K562 (cell line): Measurements from ENCODE around the gene NOD2. TPM values are rescaled to one million over a fixed set of nuclear protein-coding genes. Genes with fewer than 3 reads are reported as not detected.

ENCODE experiments used
- ATAC-seq: fragments of 200-7000 bp; cut with Tn5 transposase; 3 replicates; pipeline ENCODE4 v1.9.1; 2020; ENCODE audit warnings: moderate library complexity
- BruUV-seq: library from RNA; stranded (reverse); fragments of 400-500 nt; replicated peaks from 2 replicates; lab custom pipeline; 2021; lab: Mats Ljungman, UMichigan
- CTCF ChIA-PET: fragments of 300-600 bp; formaldehyde crosslinking; extraction: SDS; loops from one replicate; lab custom pipeline; 2021; ENCODE audit warnings: low intra/inter-chr PET ratio; lab: Yijun Ruan, JAX
- POLR2A ChIA-PET: fragments of 300-600, 350-650 bp; sonication (Branson Sonifier 250); formaldehyde crosslinking; extraction: SDS; loops from one replicate; lab custom pipeline; 2021; ENCODE audit warnings: antibody characterized with exemption, inconsistent platforms; lab: Yijun Ruan, JAX
- DNase-seq, 4 experiments: peaks; one replicate each; pipeline versions ENCODE4 v3.0.0 to v3.0.0-alpha.2; 2011 to 2018; ENCODE audit warnings: low spot score in 3 of 4, mixed read lengths in 3 of 4; ENCODE audit errors: extremely low read depth in 1 of 4
- FAIRE-seq: peaks from 2 replicates; lab custom pipeline; 2011; peaks lifted over from hg19 to GRCh38; lab: Jason Lieb, UNC
- H2AFZ ChIP-seq: 2 replicates; pipeline ENCODE4 v1.6.0; 2011; ENCODE audit warnings: low read depth, low read length, control low read depth, inconsistent platforms
- H3K27ac ChIP-seq: fragments of 200-600 bp; 3 replicates; pipeline ENCODE4 v1.8.0; 2011; ENCODE audit warnings: low read depth, mild to moderate bottlenecking, control low read depth, inconsistent platforms, low read length, moderate library complexity, mixed read lengths; ENCODE audit errors: extremely low read depth
- H3K27me3 ChIP-seq, 2 experiments: fragments of 300-600 bp in 1 of 2; 2 replicates in 1 of 2; 3 replicates in 1 of 2; pipeline versions ENCODE4 v1.6.0 to v1.8.0; 2011; ENCODE audit warnings: inconsistent platforms in 2 of 2, low read length in 2 of 2, mild to moderate bottlenecking in 1 of 2, mixed read lengths in 1 of 2, moderate library complexity in 1 of 2; ENCODE audit not compliant: control insufficient read depth in 2 of 2, insufficient read depth in 2 of 2
- H3K36me3 ChIP-seq: fragments of 300-600 bp; 3 replicates; pipeline ENCODE4 v1.8.0; 2011; ENCODE audit warnings: mild to moderate bottlenecking, low read length, inconsistent platforms; ENCODE audit not compliant: control insufficient read depth, insufficient read depth
- H3K4me1 ChIP-seq, 2 experiments: fragments of 200-600 bp in 1 of 2; replicated peaks in 1 of 2; 2 replicates in 1 of 2; 3 replicates in 1 of 2; pipeline versions ENCODE4 v1.5.1 to v1.8.0; 2011; ENCODE audit warnings: inconsistent platforms in 2 of 2, low read length in 2 of 2, mild to moderate bottlenecking in 1 of 2, mixed read lengths in 1 of 2, moderate library complexity in 1 of 2; ENCODE audit not compliant: control insufficient read depth in 2 of 2, insufficient read depth in 2 of 2
- H3K4me2 ChIP-seq: 2 replicates; pipeline ENCODE4 v1.6.1; 2011; ENCODE audit warnings: low read length, control low read depth, inconsistent platforms, mixed read lengths; ENCODE audit not compliant: insufficient read depth
- H3K4me3 ChIP-seq: fragments of 200-600 bp; sonication (generic), shearing (Covaris generic); 2 replicates; pipeline ENCODE4 v1.5.1; 2016; ENCODE audit warnings: control low read depth, inconsistent platforms
- H3K79me2 ChIP-seq: fragments of 200-600 bp; 3 replicates; pipeline ENCODE4 v1.8.0; 2011; ENCODE audit warnings: low read length, inconsistent platforms; ENCODE audit not compliant: control insufficient read depth, insufficient read depth
- H3K9ac ChIP-seq, 2 experiments: 2 replicates each; pipeline versions ENCODE4 v1.6.0 to v1.6.1; 2011; ENCODE audit warnings: low read depth in 2 of 2, low read length in 2 of 2, control low read depth in 1 of 2, inconsistent platforms in 1 of 2, mild to moderate bottlenecking in 1 of 2, mixed read lengths in 1 of 2; ENCODE audit not compliant: insufficient read depth in 1 of 2
- H3K9me1 ChIP-seq: one replicate; pipeline ENCODE4 v1.6.0; 2011; ENCODE audit warnings: inconsistent platforms, mild to moderate bottlenecking, low read length, moderate library complexity; ENCODE audit not compliant: control insufficient read depth, insufficient read depth
- H3K9me3 ChIP-seq: replicated peaks from 2 replicates; pipeline ENCODE4 v1.5.1; 2011; ENCODE audit warnings: low read depth, low read length, inconsistent platforms; ENCODE audit not compliant: control insufficient read depth, insufficient read depth
- H4K20me1 ChIP-seq: replicated peaks from 2 replicates; pipeline ENCODE4 v1.6.1; 2011; ENCODE audit warnings: low read length, inconsistent platforms, mixed read lengths; ENCODE audit not compliant: control insufficient read depth, insufficient read depth
- ADNP ChIP-seq: fragments of 200-800 bp; sonication (Bioruptor generic); IDR thresholded peaks from 2 replicates; pipeline ENCODE4 v1.6.1; 2016; ENCODE audit warnings: missing genetic modification characterization, missing compliant biosample characterization
- BRD4 ChIP-seq: fragments of 200-600 bp; sonication (generic); IDR thresholded peaks from 2 replicates; pipeline ENCODE4 v1.6.1; 2017; ENCODE audit warnings: inconsistent platforms
- LEF1 ChIP-seq: fragments of 450-650 bp; IDR thresholded peaks from 2 replicates; pipeline ENCODE4 v1.6.1; 2016; ENCODE audit warnings: mild to moderate bottlenecking
- NEUROD1 ChIP-seq: fragments of 150-350 bp; IDR thresholded peaks from 2 replicates; pipeline ENCODE4 v1.6.1; 2014; ENCODE audit warnings: borderline replicate concordance, low read length, low read depth; ENCODE audit not compliant: partially characterized antibody
- RBM25 ChIP-seq: fragments of 200-400 bp; formaldehyde crosslinking; IDR thresholded peaks from 2 replicates; pipeline ENCODE4 v1.6.1; 2018; ENCODE audit warnings: low read length, low read depth, moderate library complexity; ENCODE audit not compliant: severe bottlenecking
- SMAD1 ChIP-seq: fragments of 150-350 bp; IDR thresholded peaks from 2 replicates; pipeline ENCODE4 v1.6.1; 2014; ENCODE audit warnings: low read length, low read depth; ENCODE audit not compliant: partially characterized antibody
- ZNF584 ChIP-seq: fragments of 200-800 bp; sonication (Bioruptor generic); IDR thresholded peaks from 2 replicates; pipeline ENCODE4 v1.6.1; 2016; ENCODE audit warnings: low read depth, mild to moderate bottlenecking, missing genetic modification characterization, missing compliant biosample characterization
- WGBS: fragments of 100-300 bp; shearing (Covaris generic); methylation state at CpG from one replicate; pipeline ENCODE4 v1.1.6; 2016; ENCODE audit warnings: low coverage, mixed read lengths; ENCODE audit not compliant: insufficient coverage; ENCODE audit errors: missing lambda C conversion rate; 5-methylcytosine and 5-hydroxymethylcytosine counted together
- in situ Hi-C: fragments of 300-500 bp; cut with MboI; formaldehyde crosslinking; loops from 4 replicates; pipeline ENCODE4 v1.15.0; 2018; ENCODE audit warnings: inconsistent platforms, mixed read lengths
- intact Hi-C: fragments of 100-400 bp; cut with micrococcal nuclease; formaldehyde crosslinking; loops from 2 replicates; pipeline ENCODE4 v1.14.2; 2022
- polyA plus RNA-seq, 8 experiments: library from polyadenylated mRNA; depleted of rRNA in 4 of 8; stranded (reverse) in 5 of 8; unstranded in 3 of 8; fragments of >200 nt; fragmentation: Nextera tagmentation in 2 of 8; fragmentation: Illumina TruSeq in 1 of 8; extraction: Ambion mirVana in 2 of 8; extraction: Trizol in 1 of 8; gene quantifications; 2 replicates each; pipeline versions ENCODE4 v1.2.1 to v1.2.3, GENCODE V29; 2011 to 2014; ENCODE audit warnings: inconsistent platforms in 1 of 8, missing spikeins in 1 of 8
- total RNA-seq, 7 experiments: library from RNA; depleted of rRNA in 6 of 7; stranded (reverse); fragments of >200 nt in 6 of 7; fragmentation: Illumina TruSeq in 2 of 7; extraction: Trizol in 2 of 7; gene quantifications; 2 replicates each; pipeline versions ENCODE4 v1.2.1 to v1.2.3, GENCODE V29; 2011 to 2021; ENCODE audit warnings: low replicate concordance in 1 of 7
- TF ChIP-seq, protein P1 (sequence below): fragments of 450-650 bp; IDR thresholded peaks from 2 replicates; pipeline ENCODE4 v1.6.1; 2016; ENCODE audit warnings: low read depth, mild to moderate bottlenecking, moderate library complexity
- TF ChIP-seq, protein P2 (sequence below): sonication (generic); formaldehyde crosslinking; IDR thresholded peaks from 2 replicates; pipeline ENCODE4 v1.8.1; 2023; ENCODE audit warnings: mild to moderate bottlenecking, missing genetic modification reagents
- TF ChIP-seq, protein P3 (sequence below): fragments of 450-650 bp; IDR thresholded peaks from 2 replicates; pipeline ENCODE4 v1.6.1; 2016
- TF ChIP-seq, protein P4 (sequence below): sonication (generic); formaldehyde crosslinking; IDR thresholded peaks from 2 replicates; pipeline ENCODE4 v1.8.1; 2023; ENCODE audit warnings: mild to moderate bottlenecking, missing genetic modification reagents, moderate library complexity
- TF ChIP-seq, protein P5 (sequence below): fragments of 250-450 bp; sonication (Bioruptor Pico); IDR thresholded peaks from 2 replicates; pipeline ENCODE4 v1.4.0; 2020; ENCODE audit warnings: mild to moderate bottlenecking, moderate library complexity

Gene NOD2
- total and polyA plus RNA-seq, 9 of the 15 experiments (the other 6 are each of a cell fraction or from before 2014, with no cell fraction given) = 0.04 TPM; not detected in 8

DNA sequence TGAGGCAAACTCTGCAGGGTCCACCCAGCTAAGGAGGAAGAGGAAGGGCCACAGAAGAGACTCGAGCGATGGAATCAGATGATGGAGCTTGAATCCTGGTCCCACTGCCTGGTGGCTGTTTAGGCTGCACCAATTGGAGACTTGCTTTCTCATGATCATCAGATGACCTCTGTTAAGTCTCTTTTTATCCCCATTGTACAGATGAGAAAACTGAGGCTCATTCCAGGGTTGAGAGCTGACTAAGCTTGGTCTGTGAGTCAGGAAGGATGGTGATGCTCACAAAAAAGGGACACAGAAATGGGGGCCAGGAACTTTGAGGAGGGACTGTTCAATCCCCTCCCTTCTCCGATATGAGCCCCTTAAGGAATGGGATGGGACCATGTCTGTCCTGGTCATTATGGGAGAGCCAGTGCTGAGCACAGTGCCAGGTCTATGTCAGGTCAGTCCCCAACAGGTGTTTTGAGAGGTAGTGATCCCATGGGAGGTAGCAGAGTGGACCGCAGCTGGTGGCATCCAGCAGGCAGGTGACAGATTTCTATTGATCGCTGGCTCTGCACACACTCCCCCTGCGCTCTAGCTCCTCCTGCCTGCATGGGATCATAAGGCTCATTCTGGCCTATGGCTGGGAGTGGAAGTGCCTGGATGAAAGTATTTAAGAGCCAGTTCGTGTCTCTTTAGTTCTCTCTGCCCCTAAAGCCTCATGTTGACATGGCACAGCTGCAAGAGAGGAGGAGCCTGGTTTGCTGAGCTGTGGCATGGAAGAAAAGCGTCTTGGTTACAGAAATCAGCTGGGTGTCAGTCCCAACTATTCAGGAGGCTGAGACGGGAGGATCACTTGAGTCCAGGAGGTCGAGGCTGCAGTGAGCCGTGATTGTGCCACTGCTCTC is 39.5 kb upstream of the NOD2 start:
- BruUV-seq = no TSS peak
- TF ChIP-seq, protein P1, sequence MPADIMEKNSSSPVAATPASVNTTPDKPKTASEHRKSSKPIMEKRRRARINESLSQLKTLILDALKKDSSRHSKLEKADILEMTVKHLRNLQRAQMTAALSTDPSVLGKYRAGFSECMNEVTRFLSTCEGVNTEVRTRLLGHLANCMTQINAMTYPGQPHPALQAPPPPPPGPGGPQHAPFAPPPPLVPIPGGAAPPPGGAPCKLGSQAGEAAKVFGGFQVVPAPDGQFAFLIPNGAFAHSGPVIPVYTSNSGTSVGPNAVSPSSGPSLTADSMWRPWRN = no peak
- TF ChIP-seq LEF1 (no peak), ZNF584 (CRISPR knock-in tag) (no peak), SMAD1 (no peak), ADNP (tag) (0 out of 2 replicates have a peak, but pooled peaks have one; percentile 32), BRD4 (no peak), NEUROD1 (no peak), RBM25 (peak; percentile 62)
- TF ChIP-seq, protein P2, sequence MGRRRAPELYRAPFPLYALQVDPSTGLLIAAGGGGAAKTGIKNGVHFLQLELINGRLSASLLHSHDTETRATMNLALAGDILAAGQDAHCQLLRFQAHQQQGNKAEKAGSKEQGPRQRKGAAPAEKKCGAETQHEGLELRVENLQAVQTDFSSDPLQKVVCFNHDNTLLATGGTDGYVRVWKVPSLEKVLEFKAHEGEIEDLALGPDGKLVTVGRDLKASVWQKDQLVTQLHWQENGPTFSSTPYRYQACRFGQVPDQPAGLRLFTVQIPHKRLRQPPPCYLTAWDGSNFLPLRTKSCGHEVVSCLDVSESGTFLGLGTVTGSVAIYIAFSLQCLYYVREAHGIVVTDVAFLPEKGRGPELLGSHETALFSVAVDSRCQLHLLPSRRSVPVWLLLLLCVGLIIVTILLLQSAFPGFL = no peak
- TF ChIP-seq, protein P3, sequence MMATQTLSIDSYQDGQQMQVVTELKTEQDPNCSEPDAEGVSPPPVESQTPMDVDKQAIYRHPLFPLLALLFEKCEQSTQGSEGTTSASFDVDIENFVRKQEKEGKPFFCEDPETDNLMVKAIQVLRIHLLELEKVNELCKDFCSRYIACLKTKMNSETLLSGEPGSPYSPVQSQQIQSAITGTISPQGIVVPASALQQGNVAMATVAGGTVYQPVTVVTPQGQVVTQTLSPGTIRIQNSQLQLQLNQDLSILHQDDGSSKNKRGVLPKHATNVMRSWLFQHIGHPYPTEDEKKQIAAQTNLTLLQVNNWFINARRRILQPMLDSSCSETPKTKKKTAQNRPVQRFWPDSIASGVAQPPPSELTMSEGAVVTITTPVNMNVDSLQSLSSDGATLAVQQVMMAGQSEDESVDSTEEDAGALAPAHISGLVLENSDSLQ = no peak
- TF ChIP-seq, protein P4, sequence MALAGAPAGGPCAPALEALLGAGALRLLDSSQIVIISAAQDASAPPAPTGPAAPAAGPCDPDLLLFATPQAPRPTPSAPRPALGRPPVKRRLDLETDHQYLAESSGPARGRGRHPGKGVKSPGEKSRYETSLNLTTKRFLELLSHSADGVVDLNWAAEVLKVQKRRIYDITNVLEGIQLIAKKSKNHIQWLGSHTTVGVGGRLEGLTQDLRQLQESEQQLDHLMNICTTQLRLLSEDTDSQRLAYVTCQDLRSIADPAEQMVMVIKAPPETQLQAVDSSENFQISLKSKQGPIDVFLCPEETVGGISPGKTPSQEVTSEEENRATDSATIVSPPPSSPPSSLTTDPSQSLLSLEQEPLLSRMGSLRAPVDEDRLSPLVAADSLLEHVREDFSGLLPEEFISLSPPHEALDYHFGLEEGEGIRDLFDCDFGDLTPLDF = no peak
- TF ChIP-seq, protein P5, sequence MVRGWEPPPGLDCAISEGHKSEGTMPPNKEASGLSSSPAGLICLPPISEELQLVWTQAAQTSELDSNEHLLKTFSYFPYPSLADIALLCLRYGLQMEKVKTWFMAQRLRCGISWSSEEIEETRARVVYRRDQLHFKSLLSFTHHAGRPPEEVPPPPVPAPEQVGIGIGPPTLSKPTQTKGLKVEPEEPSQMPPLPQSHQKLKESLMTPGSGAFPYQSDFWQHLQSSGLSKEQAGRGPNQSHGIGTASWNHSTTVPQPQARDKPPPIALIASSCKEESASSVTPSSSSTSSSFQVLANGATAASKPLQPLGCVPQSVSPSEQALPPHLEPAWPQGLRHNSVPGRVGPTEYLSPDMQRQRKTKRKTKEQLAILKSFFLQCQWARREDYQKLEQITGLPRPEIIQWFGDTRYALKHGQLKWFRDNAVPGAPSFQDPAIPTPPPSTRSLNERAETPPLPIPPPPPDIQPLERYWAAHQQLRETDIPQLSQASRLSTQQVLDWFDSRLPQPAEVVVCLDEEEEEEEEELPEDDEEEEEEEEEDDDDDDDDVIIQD = no peak
- Histone ChIP-seq H3K9me1 (no peaks in the 10 kb centered on the region), H2AFZ (no peak overlapping the region), H3K27me3 (peaks cover 0 to 12% of the 10 kb centered on the region in 2 experiments; a peak in 1 of 5 replicates), H3K9me3 (peaks cover 3% of the 10 kb centered on the region; the same call in 1 of the 2 replicates), H3K27ac (no peak overlapping the region), H3K9ac (no peak overlapping the region), H3K4me2 (no peak overlapping the region), H4K20me1 (0 out of 2 replicates have a peak, but pooled peaks cover 3% of the 10 kb centered on the region), H3K4me1 (no peaks in the 10 kb centered on the region), H3K79me2 (no peaks in the 10 kb centered on the region), H3K4me3 (no peak overlapping the region), H3K36me3 (no peaks in the 10 kb centered on the region)
- FAIRE-seq = no peak
- in situ Hi-C loops = no loop called here
- ChIA-PET CTCF (no interaction called here), POLR2A (interaction anchor here (0.6 kb wide), 1 partner anchor 226 kb away, joined by 3 read pairs; no protein-coding TSS in a partner anchor)
- intact Hi-C loops = no loop called here
- WGBS = 3% methylated on average over 11 of the region's 11 CpGs
- ATAC-seq = no peak
- no peak for DNase-seq
